HL-60 (cell line): ENCODE results near the gene CYP2U1.
A peak's percentile ranks its signal among the peaks of the same experiment; 100 is the strongest.
"Not testable (repeated sequence)": the region's sequence is repeated elsewhere in the genome, so short reads cannot be mapped to it uniquely, and the experiment has no call there.

Experiments
- DNase-seq, 2 experiments: peaks; one replicate each; pipeline ENCODE4 v3.0.0-alpha.2; 2010 to 2020; ENCODE audit warnings: low read depth in 1 of 2, low spot score in 1 of 2
- H3K27ac ChIP-seq: fragments of 250-450 bp; sonication (Bioruptor Pico); replicated peaks from 2 replicates; pipeline ENCODE4 v1.5.1; 2020; ENCODE audit warnings: mild to moderate bottlenecking, moderate library complexity
- H3K27me3 ChIP-seq: fragments of 250-450 bp; sonication (Bioruptor Pico); 2 replicates; pipeline ENCODE4 v1.5.1; 2021; ENCODE audit warnings: mild to moderate bottlenecking, moderate library complexity; ENCODE audit not compliant: insufficient read depth, poor library complexity, severe bottlenecking
- H3K4me3 ChIP-seq: replicated peaks from 2 replicates; pipeline ENCODE4 v1.5.1; 2011; ENCODE audit warnings: mild to moderate bottlenecking, control low read depth, low read length; ENCODE audit not compliant: insufficient read depth
- CTCF ChIP-seq: IDR thresholded peaks from one replicate; pipeline ENCODE4 v1.5.1; 2011; ENCODE audit warnings: low read length, control low read depth, inconsistent platforms; ENCODE audit not compliant: insufficient read depth
- GABPA ChIP-seq: IDR thresholded peaks from 2 replicates; pipeline ENCODE4 v1.6.1; 2012; ENCODE audit warnings: low read depth
- POLR2AphosphoS5 ChIP-seq: IDR thresholded peaks from 2 replicates; pipeline ENCODE4 v1.6.1; 2012; ENCODE audit warnings: low read depth
- REST ChIP-seq: IDR thresholded peaks from 2 replicates; pipeline ENCODE4 v1.6.1; 2012; ENCODE audit warnings: low read depth; ENCODE audit not compliant: insufficient replicate concordance
- SPI1 ChIP-seq: IDR thresholded peaks from 2 replicates; pipeline ENCODE4 v1.6.1; 2012; ENCODE audit warnings: low read depth, mild to moderate bottlenecking, borderline replicate concordance

Gene CYP2U1

GRCh38 chr4:107917500-107917899 lies 13.8 kb upstream of the CYP2U1 start:
- Histone ChIP-seq H3K27ac (no peak overlapping the region), H3K27me3 (no peaks in the 10 kb centered on the region), H3K4me3 (no peak overlapping the region)
- DNase-seq = no peak
- TF ChIP-seq GABPA = no peak
- TF ChIP-seq REST = no peak
- TF ChIP-seq SPI1 = no peak
- TF ChIP-seq CTCF = no peak
- TF ChIP-seq POLR2AphosphoS5 = no peak

GRCh38 chr4:107922486-107923473 lies 8.6 kb upstream of the CYP2U1 start:
- Histone ChIP-seq H3K27me3 (no peaks in the 10 kb centered on the region), H3K27ac (no peak overlapping the region), H3K4me3 (no peak overlapping the region)
- TF ChIP-seq POLR2AphosphoS5 = no peak
- no peak for TF ChIP-seq REST
- TF ChIP-seq GABPA = no peak
- no peak for TF ChIP-seq SPI1
- TF ChIP-seq CTCF = no peak
- DNase-seq = no peak

GRCh38 chr4:107925713-107926112 lies 5.6 kb upstream of the CYP2U1 start:
- not testable (repeated sequence) for H3K4me3 ChIP-seq, DNase-seq, H3K27ac ChIP-seq, H3K27me3 ChIP-seq

GRCh38 chr4:107926875-107927274 lies 4.5 kb upstream of the CYP2U1 start:
- H3K27ac ChIP-seq, DNase-seq, H3K4me3 ChIP-seq, H3K27me3 ChIP-seq: not testable (repeated sequence)

GRCh38 chr4:107931775-107932321 lies 499 bp downstream of the CYP2U1 start:
- no peak for TF ChIP-seq SPI1
- no peak for TF ChIP-seq POLR2AphosphoS5
- TF ChIP-seq CTCF = no peak
- TF ChIP-seq REST = no peak
- no peak for TF ChIP-seq GABPA
- H3K4me3 ChIP-seq = peak overlapping the region; percentile 53
- no peak overlapping the region for H3K27ac ChIP-seq
- DNase-seq = no peak
- peaks cover 22% of the 10 kb centered on the region for H3K27me3 ChIP-seq
